ENCODE measurements around the gene LRRN1. TPM values are rescaled to one million over a fixed set of nuclear protein-coding genes. Genes with fewer than 3 reads are reported as not detected.

The LRRN1 gene
- total RNA-seq, result 1 to 10 TPM in 2 of 3 donors, under 1 TPM in 1; 0.31 to 1.4 (median 1.2) TPM
- long read RNA-seq, donor 1, result 0 reads
- long read RNA-seq, donor 2, result 0 reads

DNA sequence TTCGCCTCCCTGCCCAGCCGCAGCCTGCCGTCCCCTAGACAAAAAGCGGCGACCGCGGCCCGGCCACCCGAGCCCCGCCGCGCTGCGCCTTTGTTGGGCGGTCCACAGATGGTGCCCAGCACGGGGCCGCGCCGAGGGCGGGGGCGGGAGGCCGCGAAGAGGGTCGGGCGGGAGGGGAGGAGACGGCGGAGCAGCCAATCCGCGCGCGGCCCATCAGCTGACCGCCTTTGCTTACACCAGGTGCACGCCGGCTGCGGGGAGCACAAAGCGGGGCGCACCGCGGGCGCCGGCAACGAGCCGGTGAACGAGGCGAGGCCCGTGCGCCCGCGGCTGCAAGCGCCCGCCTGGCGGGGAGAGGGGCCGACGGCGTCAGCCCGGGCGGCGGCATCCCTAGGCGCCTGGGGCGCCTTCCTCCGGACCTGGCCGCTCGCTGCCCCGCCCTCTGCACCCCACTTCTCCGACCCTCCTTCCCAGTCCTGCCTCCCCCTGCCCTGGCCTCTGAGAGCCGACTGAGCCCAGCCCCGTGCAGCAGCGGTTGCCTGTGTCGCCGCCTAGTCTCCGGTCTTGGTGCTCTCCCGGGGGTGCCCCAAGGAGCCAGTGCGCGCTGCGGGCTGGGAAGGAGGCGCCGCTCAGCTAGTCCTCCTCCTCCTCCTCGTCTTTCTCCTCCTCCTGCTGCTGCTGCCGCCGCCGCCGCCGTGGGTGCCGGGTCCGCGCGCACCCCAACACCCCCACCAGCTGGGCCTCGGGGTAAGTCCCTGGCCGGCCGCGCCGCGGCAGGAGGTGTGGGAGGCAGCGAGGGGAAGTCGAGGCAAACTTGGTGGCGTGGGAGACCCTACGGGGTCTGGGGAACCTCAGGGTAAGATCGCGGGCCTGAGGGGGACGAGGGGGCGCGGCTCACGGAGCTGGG, at the start of gene LRRN1:
Gene LRRN1 (plus strand): TSS at position 259 of the 907 bp plus-strand sequence. CDS start 45,211 bp downstream, outside the sequence.
- DNase-seq, result peak; percentile 64 to 73 (median 71)
- ATAC-seq, result peak; percentile 82
- TF ChIP-seq, protein P1, sequence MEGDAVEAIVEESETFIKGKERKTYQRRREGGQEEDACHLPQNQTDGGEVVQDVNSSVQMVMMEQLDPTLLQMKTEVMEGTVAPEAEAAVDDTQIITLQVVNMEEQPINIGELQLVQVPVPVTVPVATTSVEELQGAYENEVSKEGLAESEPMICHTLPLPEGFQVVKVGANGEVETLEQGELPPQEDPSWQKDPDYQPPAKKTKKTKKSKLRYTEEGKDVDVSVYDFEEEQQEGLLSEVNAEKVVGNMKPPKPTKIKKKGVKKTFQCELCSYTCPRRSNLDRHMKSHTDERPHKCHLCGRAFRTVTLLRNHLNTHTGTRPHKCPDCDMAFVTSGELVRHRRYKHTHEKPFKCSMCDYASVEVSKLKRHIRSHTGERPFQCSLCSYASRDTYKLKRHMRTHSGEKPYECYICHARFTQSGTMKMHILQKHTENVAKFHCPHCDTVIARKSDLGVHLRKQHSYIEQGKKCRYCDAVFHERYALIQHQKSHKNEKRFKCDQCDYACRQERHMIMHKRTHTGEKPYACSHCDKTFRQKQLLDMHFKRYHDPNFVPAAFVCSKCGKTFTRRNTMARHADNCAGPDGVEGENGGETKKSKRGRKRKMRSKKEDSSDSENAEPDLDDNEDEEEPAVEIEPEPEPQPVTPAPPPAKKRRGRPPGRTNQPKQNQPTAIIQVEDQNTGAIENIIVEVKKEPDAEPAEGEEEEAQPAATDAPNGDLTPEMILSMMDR (IDR thresholded peaks at IDR 0.05), result no peak
- Histone ChIP-seq H3K36me3 (ENCODE audit: low read depth) (no peaks in the 10 kb centered on the region), H3K9me3 (no peaks in the 10 kb centered on the region), H3K4me1 (ENCODE audit: low read depth) (peaks cover 9% of the 10 kb centered on the region), H3K4me3 (no peak within 1 kb of the TSS)
- intact Hi-C loops (cut with DNase I, micrococcal nuclease), result no loop called here

DNA sequence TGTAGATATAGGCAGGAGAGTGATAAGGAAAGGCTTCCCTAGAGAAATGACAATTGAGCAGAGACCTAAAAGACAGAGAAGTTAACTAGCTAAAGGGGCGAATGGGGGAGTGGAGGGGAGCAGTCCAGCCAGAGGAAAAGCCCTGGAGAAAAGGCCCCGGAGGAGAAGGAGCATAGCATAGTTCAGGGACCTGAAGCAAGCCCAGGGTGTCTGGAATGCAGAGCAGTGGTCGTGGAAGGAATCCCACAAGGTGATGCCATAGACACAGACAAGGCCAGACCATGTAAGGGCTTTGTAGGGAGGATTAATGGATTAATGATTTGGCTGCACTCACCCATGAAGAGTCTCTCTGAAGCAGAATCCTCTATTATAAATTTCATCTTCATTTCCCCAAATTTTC, 45.8 kb upstream of the LRRN1 start:
- intact Hi-C loops (cut with DNase I, micrococcal nuclease), result no loop called here
- no peaks in the 10 kb centered on the region for H3K36me3 ChIP-seq (ENCODE audit: low read depth)
- ATAC-seq, result no peak
- H3K9me3 ChIP-seq, result no peaks in the 10 kb centered on the region
- TF ChIP-seq, protein P1 (IDR thresholded peaks at IDR 0.05), result no peak
- H3K4me1 ChIP-seq (ENCODE audit: low read depth), result no peaks in the 10 kb centered on the region
- DNase-seq, result no peak
- H3K4me3 ChIP-seq, result no peak overlapping the region

DNA sequence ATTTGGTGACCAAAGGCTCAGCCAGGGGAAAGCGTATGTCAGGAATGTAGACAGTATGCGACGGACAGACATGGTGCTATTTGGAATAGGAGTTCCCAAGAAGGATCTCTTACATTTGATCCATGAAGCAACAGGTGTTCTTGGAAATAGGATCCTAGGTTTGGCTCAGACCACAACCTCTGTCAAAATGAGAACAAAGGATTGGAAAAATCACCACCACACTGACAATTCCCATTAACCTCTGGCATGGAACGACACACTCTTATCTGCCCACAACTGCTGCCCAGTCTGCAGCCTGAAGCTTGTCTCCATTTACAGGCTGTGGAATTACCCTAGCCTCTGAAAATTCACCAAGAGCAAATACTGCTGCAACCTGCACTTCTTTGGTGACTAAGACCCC, 33.6 kb upstream of the LRRN1 start:
- no peaks in the 10 kb centered on the region for H3K36me3 ChIP-seq (ENCODE audit: low read depth)
- intact Hi-C loops (cut with DNase I, micrococcal nuclease), result no loop called here
- H3K4me3 ChIP-seq, result no peak overlapping the region
- no peaks in the 10 kb centered on the region for H3K9me3 ChIP-seq
- no peaks in the 10 kb centered on the region for H3K4me1 ChIP-seq (ENCODE audit: low read depth)
- TF ChIP-seq, protein P1 (IDR thresholded peaks at IDR 0.05), result no peak
- ATAC-seq, result no peak
- no peak for DNase-seq

DNA sequence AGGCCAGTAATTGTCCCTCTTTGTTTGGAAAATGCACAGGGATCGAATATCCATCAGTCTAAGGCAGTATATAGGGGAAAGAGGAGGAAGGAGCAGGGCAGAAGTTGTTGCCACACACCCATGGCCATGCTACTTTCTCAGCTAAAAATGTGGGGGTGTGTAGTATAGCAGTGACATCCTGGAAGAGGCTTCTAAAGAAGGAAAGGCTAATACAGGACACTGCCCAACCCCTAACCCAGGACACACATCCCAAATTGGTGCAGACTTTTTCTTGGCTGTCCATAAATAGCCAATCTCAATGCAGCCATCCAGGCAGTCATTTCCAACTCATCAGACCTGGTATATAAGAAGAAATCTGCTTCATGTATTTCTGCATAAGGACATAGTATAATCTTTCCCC, 33.1 kb upstream of the LRRN1 start:
- TF ChIP-seq, protein P1 (IDR thresholded peaks at IDR 0.05), result no peak
- ATAC-seq, result no peak
- intact Hi-C loops (cut with DNase I, micrococcal nuclease), result no loop called here

DNA sequence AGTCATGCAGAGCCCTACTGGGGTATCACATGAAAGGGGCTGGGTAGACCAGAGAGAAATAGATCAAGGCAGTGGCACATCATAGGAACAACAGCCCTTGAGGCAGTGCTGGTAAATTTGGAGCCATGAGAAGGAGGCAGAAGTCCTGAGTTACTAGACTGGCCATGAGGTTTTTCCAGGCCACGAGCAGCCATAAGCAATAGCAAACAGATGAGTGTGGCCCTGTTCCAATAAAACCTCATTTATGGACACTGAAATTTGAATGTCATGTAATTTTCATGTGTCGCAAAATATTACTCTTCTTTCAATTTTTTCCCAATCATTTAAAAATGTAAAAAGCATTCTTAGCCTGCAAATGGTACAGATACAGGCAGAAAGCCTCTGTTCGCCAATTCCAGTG, 28.1 kb upstream of the LRRN1 start:
- DNase-seq (no peak), ATAC-seq (no peak)
- TF ChIP-seq, protein P1 (IDR thresholded peaks at IDR 0.05), result no peak
- intact Hi-C loops (cut with DNase I, micrococcal nuclease), result no loop called here
- H3K4me1 ChIP-seq (ENCODE audit: low read depth), result no peaks in the 10 kb centered on the region
- no peaks in the 10 kb centered on the region for H3K36me3 ChIP-seq (ENCODE audit: low read depth)
- H3K4me3 ChIP-seq, result no peak overlapping the region
- peaks cover 10% of the 10 kb centered on the region for H3K9me3 ChIP-seq

More for the DNA sequence above, 33.1 kb upstream of the LRRN1 start:
- H3K9me3 ChIP-seq, result no peaks in the 10 kb centered on the region
- H3K4me1 ChIP-seq (ENCODE audit: low read depth), result no peaks in the 10 kb centered on the region
- no peaks in the 10 kb centered on the region for H3K36me3 ChIP-seq (ENCODE audit: low read depth)
- no peak overlapping the region for H3K4me3 ChIP-seq
- no peak for DNase-seq
